DOHH2 (cell line): ENCODE data around the gene TMEM255B.
"Not testable (repeated sequence)": the region's sequence is repeated elsewhere in the genome, so short reads cannot be mapped to it uniquely, and the experiment has no call there.

ENCODE experiments used
- H3F3A ChIP-seq: fragments of 200-600 bp; sonication (generic), shearing (Covaris generic); 2 replicates; pipeline ENCODE4 v1.6.0; 2016; ENCODE audit warnings: antibody characterized with exemption, mild to moderate bottlenecking; ENCODE audit not compliant: control insufficient read depth, insufficient read depth
- H3K27ac ChIP-seq: fragments of 200-600 bp; sonication (generic); 2 replicates; pipeline ENCODE4 v1.5.1; 2014; ENCODE audit warnings: low read depth, mild to moderate bottlenecking, low read length, moderate library complexity
- H3K27me3 ChIP-seq: fragments of 200-600 bp; sonication (generic); 2 replicates; pipeline ENCODE4 v1.6.1; 2014; ENCODE audit warnings: mild to moderate bottlenecking, low read length, mixed read lengths; ENCODE audit not compliant: control insufficient read depth
- H3K36me3 ChIP-seq: fragments of 200-600 bp; sonication (generic); 2 replicates; pipeline ENCODE4 v1.6.1; 2014; ENCODE audit warnings: mild to moderate bottlenecking, low read length, moderate library complexity, mixed read lengths; ENCODE audit not compliant: control insufficient read depth
- H3K4me1 ChIP-seq: fragments of 200-600 bp; sonication (generic); 2 replicates; pipeline ENCODE4 v1.6.1; 2014; ENCODE audit warnings: mild to moderate bottlenecking, low read length, mixed read lengths; ENCODE audit not compliant: control insufficient read depth
- H3K4me2 ChIP-seq: fragments of 200-600 bp; sonication (generic); 2 replicates; pipeline ENCODE4 v1.6.0; 2014; ENCODE audit warnings: mild to moderate bottlenecking, low read length, moderate library complexity
- H3K4me3 ChIP-seq: fragments of 200-600 bp; sonication (generic); 2 replicates; pipeline ENCODE4 v1.5.1; 2014; ENCODE audit warnings: mild to moderate bottlenecking, low read length, mixed read lengths
- H3K79me2 ChIP-seq: fragments of 200-600 bp; sonication (generic); 2 replicates; pipeline ENCODE4 v1.6.1; 2014; ENCODE audit warnings: mild to moderate bottlenecking, low read length, mixed read lengths; ENCODE audit not compliant: control insufficient read depth
- H3K9me2 ChIP-seq: fragments of 200-600 bp; sonication (generic); replicated peaks from 2 replicates; pipeline ENCODE4 v1.6.1; 2014; ENCODE audit warnings: mild to moderate bottlenecking, low read length, mixed read lengths; ENCODE audit not compliant: control insufficient read depth
- H3K9me3 ChIP-seq: fragments of 200-600 bp; sonication (generic); 2 replicates; pipeline ENCODE4 v1.6.1; 2014; ENCODE audit warnings: antibody characterized with exemption, low read length, mixed read lengths; ENCODE audit not compliant: control insufficient read depth, insufficient read depth
- H4K20me1 ChIP-seq: fragments of 200-600 bp; sonication (generic); 2 replicates; pipeline ENCODE4 v1.6.0; 2014; ENCODE audit warnings: low read depth, mild to moderate bottlenecking, antibody characterized with exemption, low read length, moderate library complexity; ENCODE audit not compliant: control insufficient read depth, insufficient read depth
- EZH2phosphoT487 ChIP-seq: fragments of 200-600 bp; sonication (generic); IDR thresholded peaks from 2 replicates; pipeline ENCODE4 v1.6.1; 2017; ENCODE audit warnings: borderline replicate concordance, mild to moderate bottlenecking, antibody characterized with exemption, low read length, moderate library complexity, mixed read lengths
- TF ChIP-seq, protein P1 (sequence below): fragments of 200-600 bp; sonication (generic); IDR thresholded peaks from one replicate; pipeline ENCODE4 v1.5.1; 2014; ENCODE audit warnings: antibody characterized with exemption, mild to moderate bottlenecking, low read depth, low read length; ENCODE audit not compliant: poor library complexity, severe bottlenecking

TMEM255B gene

DNA sequence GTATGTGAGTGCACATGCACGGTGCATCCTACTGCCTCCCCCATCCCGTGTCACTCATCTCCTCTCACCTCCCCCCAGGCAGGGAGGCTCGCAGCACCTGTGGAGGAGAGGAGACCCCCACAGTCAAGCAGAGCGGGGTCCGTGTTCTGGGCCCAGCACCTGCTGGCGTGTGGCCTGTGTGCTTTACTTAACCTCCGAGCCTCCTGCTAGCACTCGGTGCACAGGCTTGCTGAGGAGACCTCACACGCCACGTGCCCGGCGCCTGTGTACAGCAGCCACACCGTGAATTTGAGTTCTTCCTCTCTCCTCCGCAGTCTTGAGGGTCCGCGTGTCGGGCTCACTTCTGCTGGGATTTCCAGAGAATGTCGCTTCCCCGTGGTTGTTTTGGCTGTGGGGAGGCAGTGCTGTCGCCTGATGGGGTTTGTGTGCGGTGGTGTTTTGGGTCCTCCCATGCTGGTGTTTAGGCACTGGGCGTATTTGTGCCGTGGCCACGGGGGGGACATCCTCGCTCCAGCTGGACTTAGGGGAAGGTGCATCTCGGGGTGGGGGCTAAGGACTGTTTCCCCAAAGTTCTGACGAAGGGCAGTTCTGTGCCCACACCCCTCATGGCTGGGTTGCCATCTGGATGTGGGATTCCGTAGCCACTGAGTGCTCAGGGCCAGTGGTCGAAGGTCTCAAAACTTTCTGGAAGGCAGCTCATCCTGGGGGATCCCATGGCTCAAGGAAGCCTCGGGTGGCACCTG is 34.8 kb upstream of the TMEM255B start:
- no peaks in the 10 kb centered on the region for H3K36me3 ChIP-seq
- no peaks in the 10 kb centered on the region for H4K20me1 ChIP-seq
- no peaks in the 10 kb centered on the region for H3K27me3 ChIP-seq
- H3K9me3 ChIP-seq = peaks cover 13% of the 10 kb centered on the region; the same call in 1 of the 2 replicates
- no peak overlapping the region for H3K4me2 ChIP-seq
- H3K27ac ChIP-seq = no peak overlapping the region
- H3K79me2 ChIP-seq = no peaks in the 10 kb centered on the region
- no peaks in the 10 kb centered on the region for H3K9me2 ChIP-seq
- no peaks in the 10 kb centered on the region for H3K4me1 ChIP-seq
- no peak for TF ChIP-seq EZH2phosphoT487
- TF ChIP-seq, protein P1, sequence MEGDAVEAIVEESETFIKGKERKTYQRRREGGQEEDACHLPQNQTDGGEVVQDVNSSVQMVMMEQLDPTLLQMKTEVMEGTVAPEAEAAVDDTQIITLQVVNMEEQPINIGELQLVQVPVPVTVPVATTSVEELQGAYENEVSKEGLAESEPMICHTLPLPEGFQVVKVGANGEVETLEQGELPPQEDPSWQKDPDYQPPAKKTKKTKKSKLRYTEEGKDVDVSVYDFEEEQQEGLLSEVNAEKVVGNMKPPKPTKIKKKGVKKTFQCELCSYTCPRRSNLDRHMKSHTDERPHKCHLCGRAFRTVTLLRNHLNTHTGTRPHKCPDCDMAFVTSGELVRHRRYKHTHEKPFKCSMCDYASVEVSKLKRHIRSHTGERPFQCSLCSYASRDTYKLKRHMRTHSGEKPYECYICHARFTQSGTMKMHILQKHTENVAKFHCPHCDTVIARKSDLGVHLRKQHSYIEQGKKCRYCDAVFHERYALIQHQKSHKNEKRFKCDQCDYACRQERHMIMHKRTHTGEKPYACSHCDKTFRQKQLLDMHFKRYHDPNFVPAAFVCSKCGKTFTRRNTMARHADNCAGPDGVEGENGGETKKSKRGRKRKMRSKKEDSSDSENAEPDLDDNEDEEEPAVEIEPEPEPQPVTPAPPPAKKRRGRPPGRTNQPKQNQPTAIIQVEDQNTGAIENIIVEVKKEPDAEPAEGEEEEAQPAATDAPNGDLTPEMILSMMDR = no peak
- no peak overlapping the region for H3K4me3 ChIP-seq
- H3F3A ChIP-seq = no peaks in the 10 kb centered on the region

DNA sequence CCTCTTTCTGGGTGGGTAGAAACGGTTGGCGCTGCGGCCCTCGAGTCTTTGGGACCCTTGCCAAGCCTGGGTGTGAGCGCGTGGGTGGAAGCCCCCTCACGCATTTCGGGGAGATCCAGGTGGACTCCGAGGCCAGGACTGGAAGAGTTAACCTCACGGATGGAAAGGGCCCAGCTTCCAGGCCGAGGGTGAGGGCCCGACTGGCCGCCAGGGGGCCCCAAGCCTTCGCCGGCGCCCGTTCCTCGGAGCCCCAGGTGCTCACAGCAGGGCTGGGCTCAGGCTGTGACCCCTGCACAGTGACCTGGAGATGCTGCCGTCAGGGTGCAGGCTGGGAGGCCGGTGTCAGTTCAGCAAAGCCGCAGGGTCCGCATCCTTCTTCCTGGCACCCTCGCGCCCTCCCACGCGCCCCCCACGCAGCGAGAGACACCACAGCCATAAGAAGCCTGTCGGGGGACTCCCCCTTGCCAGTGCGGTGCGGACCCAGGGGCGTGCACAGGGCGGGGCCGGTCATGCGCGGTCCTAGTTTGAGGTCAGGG is 34.2 kb upstream of the TMEM255B start:
- H3K27me3 ChIP-seq = no peaks in the 10 kb centered on the region
- H3K79me2 ChIP-seq = no peaks in the 10 kb centered on the region
- H3K9me2 ChIP-seq = no peaks in the 10 kb centered on the region
- no peaks in the 10 kb centered on the region for H3F3A ChIP-seq
- no peak overlapping the region for H3K4me2 ChIP-seq
- TF ChIP-seq, protein P1 = no peak
- TF ChIP-seq EZH2phosphoT487 = no peak
- H3K4me1 ChIP-seq = no peaks in the 10 kb centered on the region
- H3K36me3 ChIP-seq = no peaks in the 10 kb centered on the region
- H3K9me3 ChIP-seq = peaks cover 13% of the 10 kb centered on the region; the same call in 1 of the 2 replicates
- no peak overlapping the region for H3K4me3 ChIP-seq
- H3K27ac ChIP-seq = no peak overlapping the region
- H4K20me1 ChIP-seq = no peaks in the 10 kb centered on the region

DNA sequence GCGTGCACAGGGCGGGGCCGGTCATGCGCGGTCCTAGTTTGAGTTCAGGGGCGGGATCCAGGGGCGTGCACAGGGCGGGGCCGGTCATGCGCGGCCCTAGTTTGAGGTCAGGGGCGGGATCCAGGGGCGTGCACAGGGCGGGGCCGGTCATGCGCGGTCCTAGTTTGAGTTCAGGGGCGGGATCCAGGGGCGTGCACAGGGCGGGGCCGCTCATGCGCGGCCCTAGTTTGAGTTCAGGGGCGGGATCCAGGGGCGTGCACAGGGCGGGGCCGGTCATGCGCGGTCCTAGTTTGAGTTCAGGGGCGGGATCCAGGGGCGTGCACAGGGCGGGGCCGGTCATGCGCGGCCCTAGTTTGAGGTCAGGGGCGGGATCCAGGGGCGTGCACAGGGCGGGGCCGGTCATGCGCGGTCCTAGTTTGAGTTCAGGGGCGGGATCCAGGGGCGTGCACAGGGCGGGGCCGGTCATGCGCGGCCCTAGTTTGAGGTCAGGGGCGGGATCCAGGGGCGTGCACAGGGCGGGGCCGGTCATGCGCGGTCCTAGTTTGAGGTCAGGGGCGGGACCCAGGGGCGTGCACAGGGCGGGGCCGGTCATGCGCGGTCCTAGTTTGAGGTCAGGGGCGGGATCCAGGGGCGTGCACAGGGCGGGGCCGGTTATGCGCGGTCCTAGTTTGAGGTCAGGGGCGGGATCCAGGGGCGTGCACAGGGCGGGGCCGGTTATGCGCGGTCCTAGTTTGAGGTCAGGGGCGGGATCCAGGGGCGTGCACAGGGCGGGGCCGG is 33.5 kb upstream of the TMEM255B start:
- H3F3A ChIP-seq, H3K36me3 ChIP-seq, H3K4me3 ChIP-seq, H3K27ac ChIP-seq, H3K79me2 ChIP-seq, H3K9me2 ChIP-seq, H4K20me1 ChIP-seq, H3K4me1 ChIP-seq, H3K27me3 ChIP-seq, H3K4me2 ChIP-seq: not testable (repeated sequence)
- H3K9me3 ChIP-seq = peaks cover 13% of the 10 kb centered on the region; the same call in 1 of the 2 replicates

DNA sequence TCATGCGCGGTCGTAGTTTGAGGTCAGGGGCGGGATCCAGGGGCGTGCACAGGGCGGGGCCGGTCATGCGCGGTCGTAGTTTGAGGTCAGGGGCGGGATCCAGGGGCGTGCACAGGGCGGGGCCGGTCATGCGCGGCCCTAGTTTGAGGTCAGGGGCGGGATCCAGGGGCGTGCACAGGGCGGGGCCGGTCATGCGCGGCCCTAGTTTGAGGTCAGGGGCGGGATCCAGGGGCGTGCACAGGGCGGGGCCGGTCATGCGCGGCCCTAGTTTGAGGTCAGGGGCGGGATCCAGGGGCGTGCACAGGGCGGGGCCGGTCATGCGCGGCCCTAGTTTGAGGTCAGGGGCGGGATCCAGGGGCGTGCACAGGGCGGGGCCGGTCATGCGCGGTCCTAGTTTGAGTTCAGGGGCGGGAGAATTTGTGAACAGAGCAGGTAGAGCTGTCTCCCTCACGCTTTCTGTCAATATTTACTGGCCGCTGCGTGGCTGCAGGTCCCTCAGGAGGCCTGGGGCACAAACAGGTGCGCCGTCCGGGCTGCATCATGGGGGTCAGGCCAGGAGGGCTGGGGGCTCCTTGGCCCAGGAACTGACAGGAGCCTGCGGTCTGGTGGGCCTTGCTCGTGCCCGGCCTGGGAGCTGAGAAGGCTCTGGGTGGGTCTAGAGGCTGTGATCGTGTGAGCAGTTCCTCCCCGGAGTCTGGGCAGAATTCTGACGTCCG is 32.8 kb upstream of the TMEM255B start:
- not testable (repeated sequence) for H3K27ac ChIP-seq, H3K27me3 ChIP-seq, H3K36me3 ChIP-seq, H4K20me1 ChIP-seq, H3K4me2 ChIP-seq, H3K4me3 ChIP-seq, H3K9me2 ChIP-seq, H3F3A ChIP-seq, H3K79me2 ChIP-seq, H3K4me1 ChIP-seq
- peaks cover 20% of the 10 kb centered on the region; the same call in 1 of the 2 replicates for H3K9me3 ChIP-seq
